ENCODE measurements around the gene VAV3. TPM values are rescaled to one million over a fixed set of nuclear protein-coding genes. Genes with fewer than 3 reads are reported as not detected.

VAV3 gene
- total and polyA plus RNA-seq, 2 of the 8 experiments (the other 6 are each of a cell fraction or from before 2014, with no cell fraction given), result 2.9 to 7.9 TPM

DNA sequence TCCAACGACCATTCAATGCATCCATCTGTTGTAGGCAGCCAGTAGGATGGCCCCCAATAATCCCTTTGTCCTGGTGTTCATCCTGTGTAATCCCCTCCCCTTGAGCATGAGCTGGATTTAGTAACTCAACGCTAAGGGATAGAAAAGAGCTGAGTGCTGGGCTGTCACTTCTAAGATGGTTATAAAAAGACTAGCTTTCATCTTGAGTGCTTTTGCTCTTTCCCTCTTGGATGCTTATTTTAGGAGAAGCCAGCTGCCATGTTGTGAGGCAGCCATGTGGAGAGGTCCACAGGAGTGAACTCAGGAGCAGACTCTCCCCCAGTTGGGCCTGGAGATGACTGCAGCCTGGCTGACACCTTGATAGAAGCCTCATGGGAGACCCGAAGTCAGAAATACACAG lies 401.5 kb downstream of the VAV3 start:
- no peak overlapping the region for H3K4ac ChIP-seq (replicated peaks; ENCODE audit: insufficient read length, low read depth, low read length)
- H2BK5ac ChIP-seq (ENCODE audit: low read depth, low read length), result no peak overlapping the region
- TF ChIP-seq SAP30 (IDR thresholded peaks at IDR 0.05; ENCODE audit: insufficient read depth, insufficient replicate concordance, low read length) (no peak), JUN (IDR thresholded peaks at IDR 0.05; ENCODE audit: low read depth, low read length) (no peak), EGR1 (IDR thresholded peaks at IDR 0.05; ENCODE audit: borderline replicate concordance, low read depth, low read length) (no peak), NANOG (IDR thresholded peaks at IDR 0.05; ENCODE audit: insufficient read depth, low read depth, low read length, poor library complexity, severe bottlenecking) (no peak), SP4 (IDR thresholded peaks at IDR 0.05; ENCODE audit: low read length) (no peak), POLR2A (IDR thresholded peaks at IDR 0.05; ENCODE audit: control extremely low read depth in 1 of 2, low read depth in 2 of 2, low read length in 2 of 2) (no peak), TEAD4 (IDR thresholded peaks at IDR 0.05; ENCODE audit: low read depth, low read length) (no peak), ZNF274 (IDR thresholded peaks at IDR 0.05; ENCODE audit: borderline replicate concordance, extremely low read depth, low read length) (no peak), TCF12 (IDR thresholded peaks at IDR 0.05; ENCODE audit: low read depth, low read length) (no peak), CEBPB (IDR thresholded peaks at IDR 0.05; ENCODE audit: low read depth, low read length) (no peak), RAD21 (IDR thresholded peaks at IDR 0.05 in 1 of 2, conservative IDR thresholded peaks at IDR 0.05 in 1 of 2; ENCODE audit: low read depth in 2 of 2, low read length in 2 of 2) (no peak), NRF1 (IDR thresholded peaks at IDR 0.05; ENCODE audit: low read depth, low read length) (no peak)
- no peaks in the 10 kb centered on the region for H3K23me2 ChIP-seq (ENCODE audit: low read depth, low read length)
- 88% methylated on average over 3 of the region's 3 CpGs; no CpG with 5 or more reads in 1 of the 2 experiments for WGBS, 2 experiments (ENCODE audit: extremely low coverage in 1 of 2, insufficient coverage in 1 of 2, insufficient read length in 1 of 2, insufficient replicate concordance in 2 of 2, low coverage in 1 of 2, low lambda C conversion rate in 2 of 2, missing lambda C conversion rate in 1 of 2)
- no peak for FAIRE-seq
- no peak overlapping the region for H3K4me3 ChIP-seq (ENCODE audit: extremely low read depth in 1 of 4, insufficient read depth in 2 of 4, low read depth in 3 of 4, low read length in 4 of 4)
- H4K20me1 ChIP-seq (replicated peaks in 1 of 2; ENCODE audit: control insufficient read depth in 1 of 2, insufficient read depth in 2 of 2, low read length in 2 of 2), result no peaks in the 10 kb centered on the region
- H2BK120ac ChIP-seq (replicated peaks; ENCODE audit: low read depth, low read length), result no peak overlapping the region
- no peak overlapping the region for H3K18ac ChIP-seq (ENCODE audit: extremely low read depth, low read length)
- no peaks in the 10 kb centered on the region for H3K9me3 ChIP-seq (ENCODE audit: insufficient read depth in 2 of 2, low read depth in 1 of 2, low read length in 1 of 2)
- no peak overlapping the region for H2AFZ ChIP-seq (ENCODE audit: low read length)
- H4K5ac ChIP-seq (ENCODE audit: insufficient read length, low read depth, low read length), result no peak overlapping the region
- H3K14ac ChIP-seq (ENCODE audit: insufficient read length), result no peak overlapping the region
- no peaks in the 10 kb centered on the region for H3K27me3 ChIP-seq (replicated peaks in 1 of 4; ENCODE audit: control insufficient read depth in 3 of 4, extremely low read depth in 1 of 4, insufficient read depth in 3 of 4, low read length in 3 of 4)
- no peak overlapping the region for H3K27ac ChIP-seq (ENCODE audit: low read depth, low read length)
- H4K8ac ChIP-seq (ENCODE audit: extremely low read depth, insufficient read depth, low read length), result no peak overlapping the region
- H2AK5ac ChIP-seq (ENCODE audit: low read depth, low read length), result no peak overlapping the region
- H3K4me1 ChIP-seq (replicated peaks in 1 of 4; ENCODE audit: control insufficient read depth in 3 of 4, insufficient read depth in 4 of 4, low read length in 3 of 4), result no peaks in the 10 kb centered on the region
- ChIA-PET POLR2A (ENCODE audit: partially characterized antibody) (no interaction called here), CTCF (ENCODE audit: partially characterized antibody) (interaction anchor here (0.8 to 3.1 kb wide), 3 partner anchors 19 to 97 kb away, joined by 3 to 15 read pairs (median 3); no protein-coding TSS in a partner anchor)
- no peak overlapping the region for H3K9ac ChIP-seq (replicated peaks in 1 of 4; ENCODE audit: extremely low read depth in 1 of 4, low read depth in 3 of 4, low read length in 3 of 4)
- no peak overlapping the region for H3K4me2 ChIP-seq (ENCODE audit: insufficient read depth in 1 of 2, low read depth in 2 of 2, low read length in 2 of 2)
- H2BK15ac ChIP-seq (ENCODE audit: low read length), result no peak overlapping the region
- H3K56ac ChIP-seq (replicated peaks; ENCODE audit: insufficient read length, low read depth, low read length), result no peak overlapping the region
- H3K23ac ChIP-seq (ENCODE audit: insufficient read length), result no peak overlapping the region
- no peak overlapping the region for H2BK20ac ChIP-seq (ENCODE audit: low read length)
- H4K91ac ChIP-seq (replicated peaks; ENCODE audit: insufficient read length, low read length), result no peak overlapping the region
- no peaks in the 10 kb centered on the region for H3K36me3 ChIP-seq (ENCODE audit: control insufficient read depth in 2 of 4, insufficient read depth in 4 of 4, low read length in 3 of 4)
- no peak for DNase-seq (ENCODE audit: low read depth in 1 of 2, low spot score in 2 of 2)
- H2BK12ac ChIP-seq (ENCODE audit: low read depth, low read length), result no peak overlapping the region
- no peaks in the 10 kb centered on the region for H3K79me2 ChIP-seq (ENCODE audit: control insufficient read depth in 1 of 2, insufficient read depth in 2 of 2, low read length in 2 of 2)
- no peaks in the 10 kb centered on the region for H3K79me1 ChIP-seq (ENCODE audit: low read depth, low read length)
